GM12872 (cell line): ENCODE measurements around the gene PDZK1IP1.

Source experiments
- CTCF ChIP-seq: IDR thresholded peaks from 3 replicates; pipeline ENCODE4 v1.5.1; 2011; ENCODE audit warnings: low read depth, mild to moderate bottlenecking, low read length, moderate library complexity; ENCODE audit not compliant: insufficient read depth

PDZK1IP1 gene

GRCh38 chr1:47179988-47180563 lies 9.8 kb downstream of the PDZK1IP1 start:
- no peak for TF ChIP-seq CTCF

- TF ChIP-seq CTCF: peak; percentile 93
Measured at GRCh38 chr1:47179017-47179987, 10.5 kb downstream of the PDZK1IP1 start.

- TF ChIP-seq CTCF: no peak
Measured at GRCh38 chr1:47178654-47179016, 11.2 kb downstream of the PDZK1IP1 start.

- no peak for TF ChIP-seq CTCF
Measured at GRCh38 chr1:47178020-47178419, 11.8 kb downstream of the PDZK1IP1 start.

GRCh38 chr1:47175227-47175934 lies 14.5 kb downstream of the PDZK1IP1 start:
- TF ChIP-seq CTCF: peak; percentile 100

GRCh38 chr1:47174656-47175020 lies 15.2 kb downstream of the PDZK1IP1 start:
- TF ChIP-seq CTCF: 0 out of 3 replicates have a peak, but pooled peaks have one; percentile 4

GRCh38 chr1:47172782-47173181 lies 17.1 kb downstream of the PDZK1IP1 start:
- TF ChIP-seq CTCF: no peak
